Stomach (tissue), 9 donors: Measurements from ENCODE around the gene OSBPL9. TPM values are rescaled to one million over a fixed set of nuclear protein-coding genes. Genes with fewer than 3 reads are reported as not detected.
A peak's percentile ranks its signal among the peaks of the same experiment; 100 is the strongest.

Source experiments
- DNase-seq, 2 donors: peaks; one replicate each; pipeline versions ENCODE4 v3.0.0 to v3.0.0-alpha.2; 2013 to 2019
- H3K27ac ChIP-seq, 5 donors: fragments of 200-600 bp in 4 of 5; sonication (generic) in 4 of 5; one replicate each; pipeline ENCODE4 v1.5.1; 2013 to 2019; ENCODE audit warnings: mild to moderate bottlenecking in 1 of 5, moderate library complexity in 1 of 5
- H3K27me3 ChIP-seq, 3 donors: fragments of 200-600 bp; sonication (generic); one replicate each; pipeline ENCODE4 v1.5.1; 2017 to 2019; ENCODE audit warnings: mixed run types in 1 of 3
- H3K36me3 ChIP-seq, 4 donors: fragments of 200-600 bp; sonication (generic); 1 replicate in 3 of 4; 2 replicates in 1 of 4; pipeline ENCODE4 v1.5.1; 2016 to 2019
- H3K4me1 ChIP-seq, 4 donors: fragments of 200-600 bp; sonication (generic); one replicate each; pipeline ENCODE4 v1.5.1; 2016 to 2019
- H3K4me3 ChIP-seq, 4 donors: fragments of 200-600 bp; sonication (generic) in 3 of 4; one replicate each; pipeline ENCODE4 v1.5.1; 2016 to 2019; ENCODE audit warnings: mild to moderate bottlenecking in 1 of 4
- H3K9me3 ChIP-seq, 4 donors: fragments of 200-600 bp; sonication (generic); one replicate each; pipeline ENCODE4 v1.5.1; 2016 to 2019
- CTCF ChIP-seq, 7 experiments: fragments of 450-650 bp in 4 of 7; fragments of 200-600 bp in 3 of 7; sonication (generic) in 3 of 7; IDR thresholded peaks; one replicate each; pipeline ENCODE4 v1.5.1; 2016 to 2019; ENCODE audit warnings: antibody characterized with exemption in 7 of 7, control low read depth in 2 of 7, mild to moderate bottlenecking in 1 of 7
- EP300 ChIP-seq: sonication (generic); formaldehyde crosslinking; IDR thresholded peaks from one replicate; pipeline ENCODE4 v1.6.1; 2017; ENCODE audit warnings: antibody characterized with exemption
- POLR2A ChIP-seq, 4 donors: fragments of 450-650 bp; IDR thresholded peaks; one replicate each; pipeline ENCODE4 v1.6.1; 2016; ENCODE audit warnings: antibody characterized with exemption in 4 of 4, control low read depth in 2 of 4, mild to moderate bottlenecking in 1 of 4, moderate library complexity in 1 of 4
- POLR2AphosphoS5 ChIP-seq, 3 donors: sonication (generic); formaldehyde crosslinking; IDR thresholded peaks; one replicate each; pipeline ENCODE4 v1.6.1; 2016; ENCODE audit warnings: antibody characterized with exemption in 3 of 3
- WGBS, 5 donors: extraction: QIAGEN DNeasy Blood & Tissue Kit in 3 of 5; methylation state at CpG; one replicate each; pipeline versions ENCODE4 v1.1.5 to v1.1.7; 2013 to 2018; 5-methylcytosine and 5-hydroxymethylcytosine counted together
- intact Hi-C: fragments of 100-400 bp; cut with DNase I; formaldehyde crosslinking; loops from one replicate; pipeline ENCODE4 v1.15.1; 2023; ENCODE audit warnings: low total_unique reads
- polyA plus RNA-seq, 3 donors: library from polyadenylated mRNA; stranded (reverse); fragments of 200-250 nt; gene quantifications; one replicate each; pipeline ENCODE4 v1.2.3, GENCODE V29; 2013
- total RNA-seq, 5 donors: library from RNA; depleted of rRNA; stranded (reverse); fragments of >200 nt; gene quantifications; one replicate each; pipeline versions ENCODE4 v1.1.0 to v1.2.3, GENCODE V29; 2014 to 2016
- donor health status: healthy with polysubstance abuse.
- donor health status: Bipolar disorder and iron deficiency.
- donor health status: healthy.

The OSBPL9 gene
- total and polyA plus RNA-seq, 8 donors = 29.8 to 461 (median 109) TPM

GRCh38 chr1:51594716-51595115 lies 22.2 kb upstream of the OSBPL9 start:
- peaks cover 0 to 8% (median 1%) of the 10 kb centered on the region in 4 donors for H3K4me1 ChIP-seq
- H3K27me3 ChIP-seq = no peaks in the 10 kb centered on the region
- no peak overlapping the region for H3K27ac ChIP-seq
- DNase-seq = no peak
- H3K9me3 ChIP-seq = no peaks in the 10 kb centered on the region
- intact Hi-C loops = no loop called here
- WGBS, 5 donors = 72 to 88% (median 83%) methylated on average over 17 to 20 of the region's 20 CpGs
- no peak overlapping the region for H3K4me3 ChIP-seq
- TF ChIP-seq CTCF (IDR thresholded peaks at IDR 0.05) (no peak), POLR2A (IDR thresholded peaks at IDR 0.05) (no peak), EP300 (no peak)
- H3K36me3 ChIP-seq = no peaks in the 10 kb centered on the region

GRCh38 chr1:51600529-51600928 lies 16.4 kb upstream of the OSBPL9 start:
- intact Hi-C loops = no loop called here
- no peaks in the 10 kb centered on the region for H3K36me3 ChIP-seq
- no peak for DNase-seq
- 64 to 73% (median 65%) methylated on average over 2 of the region's 2 CpGs for WGBS, 5 donors
- H3K27ac ChIP-seq = no peak overlapping the region
- H3K27me3 ChIP-seq = no peaks in the 10 kb centered on the region
- TF ChIP-seq EP300 = no peak
- no peak for TF ChIP-seq POLR2A (IDR thresholded peaks at IDR 0.05)
- no peak for TF ChIP-seq CTCF (IDR thresholded peaks at IDR 0.05)
- no peak for TF ChIP-seq POLR2AphosphoS5 (IDR thresholded peaks at IDR 0.05)
- H3K9me3 ChIP-seq = no peaks in the 10 kb centered on the region
- peaks cover 0 to 25% (median 10%) of the 10 kb centered on the region in 4 donors for H3K4me1 ChIP-seq
- no peak overlapping the region for H3K4me3 ChIP-seq

- intact Hi-C loops = no loop called here
- 50 to 79% (median 74%) methylated on average over 1 of the region's 1 CpG for WGBS, 5 donors
Measured at GRCh38 chr1:51600965-51601364, 15.9 kb upstream of the OSBPL9 start.

GRCh38 chr1:51605961-51606723 lies 10.8 kb upstream of the OSBPL9 start:
- H3K36me3 ChIP-seq = no peaks in the 10 kb centered on the region
- peak overlapping the region in 1 of 5 donors; percentile 28 for H3K27ac ChIP-seq
- H3K4me1 ChIP-seq = peaks cover 0 to 16% (median 8%) of the 10 kb centered on the region in 4 donors
- intact Hi-C loops = no loop called here
- TF ChIP-seq POLR2A (IDR thresholded peaks at IDR 0.05) = no peak
- TF ChIP-seq POLR2AphosphoS5 (IDR thresholded peaks at IDR 0.05) = no peak
- no peak for TF ChIP-seq EP300
- no peak for TF ChIP-seq CTCF (IDR thresholded peaks at IDR 0.05)
- no peak for DNase-seq
- no peaks in the 10 kb centered on the region for H3K9me3 ChIP-seq
- H3K4me3 ChIP-seq = no peak overlapping the region
- 78 to 87% (median 83%) methylated on average over 5 of the region's 5 CpGs for WGBS, 5 donors
- H3K27me3 ChIP-seq = no peaks in the 10 kb centered on the region

More at GRCh38 chr1:51600965-51601364, 15.9 kb upstream of the OSBPL9 start:
- Histone ChIP-seq H3K27ac (no peak overlapping the region), H3K9me3 (no peaks in the 10 kb centered on the region), H3K36me3 (no peaks in the 10 kb centered on the region), H3K4me3 (no peak overlapping the region), H3K4me1 (peaks cover 0 to 25% (median 12%) of the 10 kb centered on the region in 4 donors), H3K27me3 (no peaks in the 10 kb centered on the region)
- no peak for DNase-seq
- TF ChIP-seq EP300 (no peak), POLR2A (IDR thresholded peaks at IDR 0.05) (no peak), POLR2AphosphoS5 (IDR thresholded peaks at IDR 0.05) (no peak), CTCF (IDR thresholded peaks at IDR 0.05) (no peak)
